HG03342 (cell line): ENCODE results near the gene SCYL2.
"Not testable (repeated sequence)": the region's sequence is repeated elsewhere in the genome, so short reads cannot be mapped to it uniquely, and the experiment has no call there.

ENCODE experiments used
- ATAC-seq: cut with Tn5 transposase; IDR thresholded peaks from one replicate; pipeline ENCODE4 v1.9.1; 2021; ENCODE audit warnings: mild to moderate bottlenecking, moderate library complexity; ENCODE audit not compliant: unreplicated experiment

Gene SCYL2

GRCh38 chr12:100266835-100267602 lies at the start of gene SCYL2, which contains the start of gene DEPDC4:
TSS of gene SCYL2 (plus strand) at chr12:100267177. CDS start at chr12:100282971, 15,794 bp downstream.
TSS of gene DEPDC4 (minus strand) at chr12:100267079. CDS start at chr12:100267076, 3 bp downstream.
- peak; percentile 92 for ATAC-seq

GRCh38 chr12:100219328-100220109 lies 47.5 kb upstream of the SCYL2 start:
- no peak for ATAC-seq

GRCh38 chr12:100221523-100221922 lies 45.5 kb upstream of the SCYL2 start:
- no peak for ATAC-seq

- ATAC-seq, result not testable (repeated sequence)
Observed at GRCh38 chr12:100222173-100222572, 44.8 kb upstream of the SCYL2 start.

GRCh38 chr12:100225491-100225890 lies 41.5 kb upstream of the SCYL2 start:
- ATAC-seq, result no peak

- no peak for ATAC-seq
Observed at GRCh38 chr12:100229036-100229635, 37.8 kb upstream of the SCYL2 start.

GRCh38 chr12:100229876-100230275 lies 37.1 kb upstream of the SCYL2 start:
- no peak for ATAC-seq

GRCh38 chr12:100231873-100232272 lies 35.1 kb upstream of the SCYL2 start:
- ATAC-seq, result not testable (repeated sequence)

- no peak for ATAC-seq
Observed at GRCh38 chr12:100234166-100234565, 32.8 kb upstream of the SCYL2 start.

GRCh38 chr12:100234591-100235304 lies 32.2 kb upstream of the SCYL2 start:
- ATAC-seq, result peak; percentile 79

GRCh38 chr12:100238801-100239200 lies 28.2 kb upstream of the SCYL2 start:
- no peak for ATAC-seq

- ATAC-seq, result no peak
Observed at GRCh38 chr12:100239589-100239988, 27.4 kb upstream of the SCYL2 start.

- no peak for ATAC-seq
Observed at GRCh38 chr12:100243137-100243536, 23.8 kb upstream of the SCYL2 start.

GRCh38 chr12:100247765-100248164 lies 19.2 kb upstream of the SCYL2 start:
- ATAC-seq, result no peak

GRCh38 chr12:100248886-100249285 lies 18.1 kb upstream of the SCYL2 start:
- ATAC-seq, result no peak

GRCh38 chr12:100249941-100250340 lies 17.0 kb upstream of the SCYL2 start:
- no peak for ATAC-seq

GRCh38 chr12:100251917-100252316 lies 15.1 kb upstream of the SCYL2 start:
- ATAC-seq, result no peak

GRCh38 chr12:100253437-100253836 lies 13.5 kb upstream of the SCYL2 start:
- no peak for ATAC-seq

GRCh38 chr12:100254876-100255275 lies 12.1 kb upstream of the SCYL2 start:
- ATAC-seq, result no peak

- no peak for ATAC-seq
Observed at GRCh38 chr12:100258127-100258526, 8.8 kb upstream of the SCYL2 start.

GRCh38 chr12:100263131-100263530 lies 3.8 kb upstream of the SCYL2 start:
- no peak for ATAC-seq
